ENCODE measurements around the gene MNAT1. TPM values are rescaled to one million over a fixed set of nuclear protein-coding genes. Genes with fewer than 3 reads are reported as not detected.

MNAT1 gene
- total RNA-seq, 3 donors from 2014 or later (not counting 1 experiment from before 2014, with no cell fraction given) = 33.8 to 45.4 (median 34.0) TPM

DNA sequence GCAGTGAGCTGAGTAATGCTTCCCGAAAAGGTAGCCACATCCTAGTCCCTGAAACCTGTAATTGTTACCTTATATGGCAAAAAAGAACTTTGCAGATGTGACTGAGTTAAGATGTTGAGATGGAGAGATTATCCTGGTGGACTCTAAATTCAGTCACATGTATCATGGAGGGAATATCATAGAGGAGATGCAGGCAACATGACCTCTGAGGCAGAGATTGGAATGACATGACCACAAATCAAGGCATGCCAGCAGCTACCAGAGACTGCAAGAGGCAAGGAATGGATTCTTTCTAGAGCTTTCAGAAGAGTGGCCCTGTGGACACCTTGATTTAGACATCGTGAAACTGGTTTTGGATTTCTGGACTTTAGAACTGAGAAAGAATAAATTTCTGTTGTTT is 265.0 kb downstream of the MNAT1 start:
- no peak for ATAC-seq
- Mint-ChIP-seq H3K9me3 (no peaks in the 10 kb centered on the region), H3K4me1 (no peaks in the 10 kb centered on the region), H3K27me3 (ENCODE audit: low read depth in 2 of 2) (no peaks in the 10 kb centered on the region), H3K36me3 (no peaks in the 10 kb centered on the region), H3K27ac (no peak overlapping the region), H3K4me3 (no peak overlapping the region)
- no peak for DNase-seq
- TF ChIP-seq, protein P1, sequence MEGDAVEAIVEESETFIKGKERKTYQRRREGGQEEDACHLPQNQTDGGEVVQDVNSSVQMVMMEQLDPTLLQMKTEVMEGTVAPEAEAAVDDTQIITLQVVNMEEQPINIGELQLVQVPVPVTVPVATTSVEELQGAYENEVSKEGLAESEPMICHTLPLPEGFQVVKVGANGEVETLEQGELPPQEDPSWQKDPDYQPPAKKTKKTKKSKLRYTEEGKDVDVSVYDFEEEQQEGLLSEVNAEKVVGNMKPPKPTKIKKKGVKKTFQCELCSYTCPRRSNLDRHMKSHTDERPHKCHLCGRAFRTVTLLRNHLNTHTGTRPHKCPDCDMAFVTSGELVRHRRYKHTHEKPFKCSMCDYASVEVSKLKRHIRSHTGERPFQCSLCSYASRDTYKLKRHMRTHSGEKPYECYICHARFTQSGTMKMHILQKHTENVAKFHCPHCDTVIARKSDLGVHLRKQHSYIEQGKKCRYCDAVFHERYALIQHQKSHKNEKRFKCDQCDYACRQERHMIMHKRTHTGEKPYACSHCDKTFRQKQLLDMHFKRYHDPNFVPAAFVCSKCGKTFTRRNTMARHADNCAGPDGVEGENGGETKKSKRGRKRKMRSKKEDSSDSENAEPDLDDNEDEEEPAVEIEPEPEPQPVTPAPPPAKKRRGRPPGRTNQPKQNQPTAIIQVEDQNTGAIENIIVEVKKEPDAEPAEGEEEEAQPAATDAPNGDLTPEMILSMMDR (IDR thresholded peaks at IDR 0.05) = no peak
- Histone ChIP-seq H3K9me3 (ENCODE audit: control insufficient read depth, insufficient read depth, low read length) (no peaks in the 10 kb centered on the region), H3K4me1 (ENCODE audit: control insufficient read depth, insufficient read depth, low read length) (no peaks in the 10 kb centered on the region), H3K36me3 (ENCODE audit: control insufficient read depth, insufficient read depth, low read length) (no peaks in the 10 kb centered on the region), H3K27me3 (ENCODE audit: control insufficient read depth, insufficient read depth, low read length) (no peaks in the 10 kb centered on the region), H3K27ac (ENCODE audit: low read length) (no peak overlapping the region), H3K4me3 (ENCODE audit: low read length) (no peak overlapping the region)
- intact Hi-C loops (cut with micrococcal nuclease) = no loop called here
- 100% methylated on average over 1 of the region's 2 CpGs for WGBS (ENCODE audit: insufficient coverage)

GRCh38 chr14:61003571-61003970 is 269.0 kb downstream of the MNAT1 start:
- Histone ChIP-seq H3K27me3 (ENCODE audit: control insufficient read depth, insufficient read depth, low read length) (no peaks in the 10 kb centered on the region), H3K9me3 (ENCODE audit: control insufficient read depth, insufficient read depth, low read length) (no peaks in the 10 kb centered on the region), H3K4me3 (ENCODE audit: low read length) (no peak overlapping the region), H3K36me3 (ENCODE audit: control insufficient read depth, insufficient read depth, low read length) (no peaks in the 10 kb centered on the region), H3K27ac (ENCODE audit: low read length) (no peak overlapping the region), H3K4me1 (ENCODE audit: control insufficient read depth, insufficient read depth, low read length) (no peaks in the 10 kb centered on the region)
- H3K27me3 Mint-ChIP-seq (ENCODE audit: low read depth in 2 of 2) = no peaks in the 10 kb centered on the region
- no peaks in the 10 kb centered on the region for H3K9me3 Mint-ChIP-seq
- no peak overlapping the region for H3K27ac Mint-ChIP-seq
- intact Hi-C loops (cut with micrococcal nuclease) = no loop called here
- no peaks in the 10 kb centered on the region for H3K36me3 Mint-ChIP-seq
- no peak for DNase-seq
- H3K4me3 Mint-ChIP-seq = no peak overlapping the region
- ATAC-seq = no peak
- TF ChIP-seq, protein P1 (IDR thresholded peaks at IDR 0.05) = no peak
- 100% methylated on average over 1 of the region's 1 CpG for WGBS (ENCODE audit: insufficient coverage)
- no peaks in the 10 kb centered on the region for H3K4me1 Mint-ChIP-seq

DNA sequence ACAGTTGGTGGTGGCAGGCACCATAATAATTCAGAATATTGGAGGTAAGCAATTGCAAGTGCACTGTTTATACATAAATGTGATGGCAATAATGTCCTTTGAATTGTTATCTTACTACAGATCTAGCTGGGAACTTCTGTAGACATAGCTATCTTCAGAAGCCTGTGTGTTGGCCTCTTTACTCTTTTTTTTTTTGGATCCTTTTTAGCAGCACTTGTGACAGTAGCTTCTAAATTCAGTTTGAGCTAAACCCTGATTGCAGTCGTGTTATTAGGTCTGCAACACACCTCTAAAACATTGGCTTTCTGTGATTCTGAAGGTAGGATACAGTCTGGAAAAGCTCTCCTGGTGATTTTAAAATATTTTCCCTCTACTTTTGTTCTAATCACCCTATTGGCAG is 285.0 kb downstream of the MNAT1 start:
- Histone ChIP-seq H3K27ac (ENCODE audit: low read length) (no peak overlapping the region), H3K36me3 (ENCODE audit: control insufficient read depth, insufficient read depth, low read length) (no peaks in the 10 kb centered on the region), H3K4me3 (ENCODE audit: low read length) (no peak overlapping the region), H3K4me1 (ENCODE audit: control insufficient read depth, insufficient read depth, low read length) (no peaks in the 10 kb centered on the region), H3K27me3 (ENCODE audit: control insufficient read depth, insufficient read depth, low read length) (no peaks in the 10 kb centered on the region), H3K9me3 (ENCODE audit: control insufficient read depth, insufficient read depth, low read length) (no peaks in the 10 kb centered on the region)
- H3K27me3 Mint-ChIP-seq (ENCODE audit: low read depth in 2 of 2) = no peaks in the 10 kb centered on the region
- TF ChIP-seq, protein P1 (IDR thresholded peaks at IDR 0.05) = no peak
- no peak overlapping the region for H3K27ac Mint-ChIP-seq
- ATAC-seq (no peak), DNase-seq (no peak)
- intact Hi-C loops (cut with micrococcal nuclease) = no loop called here
- no peaks in the 10 kb centered on the region for H3K4me1 Mint-ChIP-seq
- no CpG with 5 or more reads among the region's 1 CpG for WGBS (ENCODE audit: insufficient coverage)
- no peaks in the 10 kb centered on the region for H3K9me3 Mint-ChIP-seq
- H3K4me3 Mint-ChIP-seq = no peak overlapping the region
- no peaks in the 10 kb centered on the region for H3K36me3 Mint-ChIP-seq

Other genes starting within 250 kb of the MNAT1 start
- gene C14orf39, start 248.7 kb upstream of the MNAT1 start, total RNA-seq = not detected
- gene SIX6, start 225.6 kb upstream of the MNAT1 start, total RNA-seq = not detected
- not detected for gene SIX1, start 85.3 kb upstream of the MNAT1 start, total RNA-seq
- gene SIX4, start 10.4 kb upstream of the MNAT1 start, total RNA-seq = not detected
- 1 to 10 TPM; 1.7 to 2.6 (median 1.9) TPM for gene TRMT5, start 246.3 kb downstream of the MNAT1 start, total RNA-seq
- 10 to 100 TPM in 1 of 3 donors, 1 to 10 TPM in 2; 7.1 to 11.0 (median 8.8) TPM for gene SLC38A6, start 246.5 kb downstream of the MNAT1 start, total RNA-seq

Data from natural killer cell (primary cell).